ENCODE results near the gene SMARCD1. TPM values are rescaled to one million over a fixed set of nuclear protein-coding genes. Genes with fewer than 3 reads are reported as not detected.
"Not testable (repeated sequence)": the region's sequence is repeated elsewhere in the genome, so short reads cannot be mapped to it uniquely, and the experiment has no call there.

The SMARCD1 gene
- total RNA-seq, 2 donors from 2014 or later: 35.5 to 41.8 TPM

GRCh38 chr12:50110762-50111351, 25.7 kb downstream of the SMARCD1 start:
- ATAC-seq (peak; percentile 48), DNase-seq (peak; percentile 72 to 86)

GRCh38 chr12:50111395-50111692, 26.2 kb downstream of the SMARCD1 start:
- intact Hi-C loops (cut with DNase I, micrococcal nuclease): no loop called here
- DNase-seq: no peak
- ATAC-seq: no peak

More at GRCh38 chr12:50110762-50111351, 25.7 kb downstream of the SMARCD1 start:
- intact Hi-C loops (cut with DNase I, micrococcal nuclease): no loop called here

GRCh38 chr12:50111693-50112455, 26.7 kb downstream of the SMARCD1 start, which contains the start of gene COX14:
Gene COX14 (plus strand): TSS chr12:50112236. CDS start chr12:50120044, 7,808 bp downstream.
- peak; percentile 99 for DNase-seq
- ATAC-seq: peak; percentile 72
- intact Hi-C loops (cut with DNase I, micrococcal nuclease): no loop called here

- DNase-seq (no peak), ATAC-seq (peak; percentile 21)
- intact Hi-C loops (cut with DNase I, micrococcal nuclease): no loop called here
Observed at GRCh38 chr12:50112456-50113218, 27.5 kb downstream of the SMARCD1 start.

DNA sequence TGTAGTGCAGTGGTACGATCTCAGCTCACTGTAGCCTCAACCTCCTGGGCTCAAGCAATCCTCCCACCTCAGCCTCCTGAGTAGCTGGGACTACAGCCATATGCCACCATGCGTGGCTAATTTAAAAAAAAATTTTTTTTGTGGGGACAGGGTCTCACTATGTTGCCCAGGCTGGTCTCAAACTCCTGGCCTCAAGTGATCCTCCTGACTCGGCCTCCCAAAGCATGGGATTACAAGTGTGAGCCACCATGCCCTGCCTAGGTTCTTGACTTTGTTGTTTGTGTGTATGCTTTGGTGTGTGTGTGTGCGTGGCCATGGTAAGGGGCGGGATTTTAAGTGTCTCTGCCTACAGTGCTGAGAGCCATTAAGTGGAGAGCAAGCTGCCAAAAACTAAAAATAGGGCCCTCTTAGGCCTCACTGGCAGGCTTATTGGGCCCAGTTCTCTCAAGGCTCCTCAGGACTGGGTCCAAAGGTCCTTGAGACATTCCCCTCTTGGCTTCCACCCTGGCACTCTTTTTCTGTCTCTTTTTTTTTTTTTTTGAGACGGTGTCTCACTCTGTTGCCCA, 32.0 kb downstream of the SMARCD1 start:
- ATAC-seq (no peak), DNase-seq (no peak)
- intact Hi-C loops (cut with DNase I, micrococcal nuclease): no loop called here

DNA sequence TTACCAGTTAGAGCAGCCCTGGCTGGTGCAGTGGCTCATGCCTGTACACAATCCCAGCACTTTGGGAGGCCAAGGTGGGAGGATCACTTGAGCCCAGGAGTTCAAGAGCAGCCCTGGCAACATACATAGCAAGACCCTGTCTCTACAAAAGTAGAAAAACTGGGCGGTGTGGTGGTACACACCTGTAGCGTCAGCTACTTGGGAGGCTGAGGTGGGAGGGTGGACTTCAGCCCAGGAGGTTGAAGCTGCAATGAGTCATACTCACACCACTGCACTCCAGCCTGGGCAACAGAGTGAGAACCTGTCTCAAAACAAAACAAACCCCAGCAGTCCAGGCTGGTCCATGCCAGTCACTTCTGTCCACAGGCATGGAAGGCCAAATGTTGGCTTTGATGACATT, 34.2 kb downstream of the SMARCD1 start:
- ATAC-seq (peak; percentile 38), DNase-seq (no peak)
- intact Hi-C loops (cut with DNase I, micrococcal nuclease): no loop called here

GRCh38 chr12:50120521-50120920, 35.4 kb downstream of the SMARCD1 start:
- intact Hi-C loops (cut with DNase I, micrococcal nuclease): no loop called here
- ATAC-seq: peak; percentile 26
- no peak for DNase-seq

DNA sequence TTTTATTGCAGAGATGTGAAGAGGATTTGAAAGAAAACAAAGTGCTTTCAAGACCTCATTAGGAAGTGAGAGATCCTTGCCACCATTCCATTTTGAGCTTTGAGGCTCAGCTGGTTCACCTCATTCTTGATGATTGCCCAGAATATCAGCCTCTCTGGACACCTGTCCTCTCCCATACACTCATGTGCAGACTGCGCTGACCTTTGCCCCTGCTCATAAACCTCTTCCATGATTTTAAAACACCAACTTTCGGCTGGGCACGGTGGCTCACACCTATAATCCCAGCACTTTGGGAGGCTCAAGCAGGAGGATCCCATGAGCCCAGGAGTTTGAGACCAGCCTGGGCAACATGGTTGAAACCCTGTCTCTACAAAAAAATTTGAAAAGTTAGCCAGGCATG, 35.8 kb downstream of the SMARCD1 start:
- ATAC-seq (peak; percentile 68), DNase-seq (peak in 1 of 2 donors; percentile 41)
- intact Hi-C loops (cut with DNase I, micrococcal nuclease): no loop called here

GRCh38 chr12:50121641-50122040, 36.5 kb downstream of the SMARCD1 start:
- intact Hi-C loops (cut with DNase I, micrococcal nuclease): no loop called here
- peak; percentile 87 for ATAC-seq

GRCh38 chr12:50123203-50123602, 38.1 kb downstream of the SMARCD1 start:
- DNase-seq (no peak), ATAC-seq (no peak)
- intact Hi-C loops (cut with DNase I, micrococcal nuclease): no loop called here

More at GRCh38 chr12:50121641-50122040, 36.5 kb downstream of the SMARCD1 start:
- DNase-seq: no peak

GRCh38 chr12:50127546-50127945, 42.4 kb downstream of the SMARCD1 start:
- intact Hi-C loops (cut with DNase I, micrococcal nuclease): no loop called here
- ATAC-seq: no peak
- no peak for DNase-seq

DNA sequence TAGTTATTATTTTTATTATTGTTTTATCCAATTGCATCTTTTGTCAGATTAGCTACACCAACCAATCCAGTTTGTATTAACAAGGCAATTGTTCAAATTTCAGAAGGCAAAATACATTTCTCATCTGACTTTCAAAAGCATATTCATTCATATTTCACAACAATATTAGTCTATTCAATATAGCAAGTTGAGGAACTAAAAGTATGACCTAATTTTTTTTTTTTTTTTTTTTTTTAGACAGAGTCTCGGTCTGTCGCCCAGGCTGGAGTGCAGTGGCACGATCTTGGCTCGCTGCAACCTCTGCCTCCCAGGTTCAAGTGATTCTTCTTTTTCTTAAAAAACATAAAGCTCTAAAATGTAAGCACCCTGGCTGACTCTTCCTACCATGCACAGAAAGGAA, 44.1 kb downstream of the SMARCD1 start:
- intact Hi-C loops (cut with DNase I, micrococcal nuclease): no loop called here
- DNase-seq (no peak), ATAC-seq (no peak)

- intact Hi-C loops (cut with DNase I, micrococcal nuclease): no loop called here
- DNase-seq: no peak
- peak; percentile 56 for ATAC-seq
Observed at GRCh38 chr12:50132505-50133135, 47.5 kb downstream of the SMARCD1 start.

DNA sequence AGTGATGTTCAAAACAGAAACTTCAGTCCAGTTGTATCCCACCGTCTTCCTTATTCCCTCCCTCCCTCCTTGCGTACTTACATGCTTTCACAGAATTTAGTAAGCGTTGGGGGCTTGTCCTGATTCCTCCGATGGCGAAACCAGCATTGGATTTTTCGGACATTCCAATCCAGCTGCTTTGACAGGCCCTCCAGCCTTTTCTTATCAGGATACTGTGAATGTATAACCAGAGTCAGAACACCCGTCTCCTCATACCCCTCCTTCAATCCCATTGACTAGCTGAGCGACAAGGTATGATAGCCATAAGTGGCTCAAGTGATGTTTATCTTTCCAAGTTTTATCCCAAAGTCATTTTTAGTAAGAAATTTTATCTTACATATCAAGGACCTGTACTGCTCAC, 57.9 kb downstream of the SMARCD1 start:
- ATAC-seq (no peak), DNase-seq (no peak)
- intact Hi-C loops (cut with DNase I, micrococcal nuclease): no loop called here

GRCh38 chr12:50145439-50145838, 60.3 kb downstream of the SMARCD1 start:
- ATAC-seq (no peak), DNase-seq (no peak)
- intact Hi-C loops (cut with DNase I, micrococcal nuclease): no loop called here

DNA sequence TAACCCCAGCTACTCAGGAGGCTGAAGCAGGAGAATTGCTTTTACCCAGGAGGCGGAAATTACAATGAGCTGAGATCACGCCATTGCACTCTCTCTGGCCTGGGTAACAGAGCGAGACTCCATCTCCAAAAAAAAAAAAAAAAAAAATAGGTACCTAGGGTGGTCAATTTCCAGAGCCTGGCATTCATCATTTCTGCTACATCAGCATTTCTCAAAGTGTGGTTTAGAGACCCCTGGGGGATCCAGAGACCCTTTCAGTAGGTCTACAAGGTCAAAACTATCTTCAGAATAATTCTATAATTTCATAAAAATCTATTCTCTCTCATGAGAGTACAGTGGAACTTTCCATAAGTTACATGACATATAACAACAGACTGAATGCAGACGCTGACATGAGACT, 62.1 kb downstream of the SMARCD1 start:
- intact Hi-C loops (cut with DNase I, micrococcal nuclease): no loop called here
- no peak for DNase-seq
- no peak for ATAC-seq

DNA sequence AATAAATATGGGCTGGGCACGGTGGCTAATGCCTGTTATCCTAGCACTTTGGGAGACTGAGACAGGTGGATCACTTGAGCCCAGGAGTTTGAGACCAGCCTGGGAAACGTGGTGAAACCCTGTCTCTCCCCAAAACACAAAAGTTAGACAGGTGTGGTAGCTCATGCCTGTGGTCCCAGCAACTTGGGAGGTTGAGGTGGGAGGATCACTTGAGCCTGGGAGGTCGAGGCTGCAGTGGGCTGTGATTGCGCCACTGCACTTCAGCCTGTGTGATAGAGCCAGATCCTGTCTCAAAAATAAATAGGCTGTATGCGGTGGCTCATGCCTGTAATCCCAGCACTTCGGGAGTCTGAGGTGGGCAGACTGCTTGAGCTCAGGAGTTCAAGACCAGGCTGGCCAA, 62.9 kb downstream of the SMARCD1 start:
- ATAC-seq; intact Hi-C loops (cut with DNase I, micrococcal nuclease); DNase-seq: not testable (repeated sequence)

GRCh38 chr12:50149311-50149710, 64.2 kb downstream of the SMARCD1 start:
- intact Hi-C loops (cut with DNase I, micrococcal nuclease): no loop called here
- ATAC-seq: no peak
- DNase-seq: no peak
